H4 (cell line): Measurements from ENCODE around the gene MEGF6. TPM values are rescaled to one million over a fixed set of nuclear protein-coding genes. Genes with fewer than 3 reads are reported as not detected.
"Not testable (repeated sequence)": the region's sequence is repeated elsewhere in the genome, so short reads cannot be mapped to it uniquely, and the experiment has no call there.

Experiments used
- DNase-seq: peaks from one replicate; pipeline ENCODE4 v3.0.0-alpha.2; 2015; ENCODE audit warnings: low spot score
- total RNA-seq: library from RNA; depleted of rRNA; stranded (reverse); fragments of >200 nt; shearing (Covaris generic); gene quantifications from 2 replicates; pipeline ENCODE4 v1.2.3, GENCODE V29; 2014

Gene MEGF6
- total RNA-seq, 1 experiment from 2014 or later = 1.1 TPM

- not testable (repeated sequence) for DNase-seq
Observed at GRCh38 chr1:3575515-3575914, 35.8 kb downstream of the MEGF6 start.

- DNase-seq = no peak
Observed at GRCh38 chr1:3573500-3573899, 37.8 kb downstream of the MEGF6 start.

- not testable (repeated sequence) for DNase-seq
Observed at GRCh38 chr1:3572638-3573037, 38.7 kb downstream of the MEGF6 start.

GRCh38 chr1:3571263-3571662 is 40.0 kb downstream of the MEGF6 start:
- no peak for DNase-seq

GRCh38 chr1:3570066-3570986 is 41.0 kb downstream of the MEGF6 start:
- DNase-seq = no peak

- no peak for DNase-seq
Observed at GRCh38 chr1:3569436-3569835, 41.9 kb downstream of the MEGF6 start.

- DNase-seq = no peak
Observed at GRCh38 chr1:3568815-3569435, 42.4 kb downstream of the MEGF6 start.

- no peak for DNase-seq
Observed at GRCh38 chr1:3566951-3567804, 44.1 kb downstream of the MEGF6 start.

GRCh38 chr1:3566003-3566885 is 45.1 kb downstream of the MEGF6 start:
- no peak for DNase-seq

GRCh38 chr1:3564921-3565831 is 46.1 kb downstream of the MEGF6 start:
- no peak for DNase-seq

GRCh38 chr1:3563610-3564009 is 47.7 kb downstream of the MEGF6 start:
- DNase-seq = no peak

GRCh38 chr1:3563125-3563524 is 48.2 kb downstream of the MEGF6 start:
- DNase-seq = no peak

GRCh38 chr1:3562712-3563111 is 48.6 kb downstream of the MEGF6 start:
- no peak for DNase-seq

GRCh38 chr1:3561702-3562101 is 49.6 kb downstream of the MEGF6 start:
- no peak for DNase-seq

- no peak for DNase-seq
Observed at GRCh38 chr1:3560981-3561380, 50.3 kb downstream of the MEGF6 start.

GRCh38 chr1:3560251-3560871 is 50.9 kb downstream of the MEGF6 start:
- DNase-seq = no peak

- no peak for DNase-seq
Observed at GRCh38 chr1:3558036-3558726, 53.1 kb downstream of the MEGF6 start.

- DNase-seq = no peak
Observed at GRCh38 chr1:3557366-3557765, 53.9 kb downstream of the MEGF6 start.

- DNase-seq = no peak
Observed at GRCh38 chr1:3556336-3556735, 55.0 kb downstream of the MEGF6 start.
